ENCODE results near the gene TMEM273.
A peak's percentile ranks its signal among the peaks of the same experiment; 100 is the strongest.

Gene TMEM273

GRCh38 chr10:49186613-49187012 is 1.6 kb downstream of the TMEM273 start:
- peaks cover 9 to 16% of the 10 kb centered on the region in 2 donors for H3K4me1 ChIP-seq (ENCODE audit: control insufficient read depth in 1 of 2, insufficient read depth in 2 of 2, low read length in 2 of 2)
- no peak overlapping the region for H3K27ac ChIP-seq (ENCODE audit: low read depth, low read length)
- no peaks in the 10 kb centered on the region for H3K27me3 ChIP-seq (ENCODE audit: control insufficient read depth in 1 of 2, insufficient read depth in 2 of 2, low read length in 2 of 2)
- peak overlapping the region; percentile 50 to 57 for H3K4me3 ChIP-seq (ENCODE audit: low read depth in 1 of 2, low read length in 2 of 2)
- no peaks in the 10 kb centered on the region for H3K9me3 ChIP-seq (ENCODE audit: control insufficient read depth in 1 of 2, low read length in 2 of 2)
- peak overlapping the region in 1 of 2 donors; percentile 15 for H3K9ac ChIP-seq (ENCODE audit: low read depth in 1 of 2, low read length in 2 of 2)
- no peaks in the 10 kb centered on the region for H3K36me3 ChIP-seq (ENCODE audit: control insufficient read depth in 1 of 2, insufficient read depth in 2 of 2, low read length in 2 of 2)

- H3K4me3 ChIP-seq (ENCODE audit: low read depth in 1 of 2, low read length in 2 of 2), result peak overlapping the region in 1 of 2 donors; percentile 34
- no peak overlapping the region for H3K27ac ChIP-seq (ENCODE audit: low read depth, low read length)
- no peak overlapping the region for H3K9ac ChIP-seq (ENCODE audit: low read depth in 1 of 2, low read length in 2 of 2)
- H3K4me1 ChIP-seq (ENCODE audit: control insufficient read depth in 1 of 2, insufficient read depth in 2 of 2, low read length in 2 of 2), result peaks cover 9 to 16% of the 10 kb centered on the region in 2 donors
- H3K9me3 ChIP-seq (ENCODE audit: control insufficient read depth in 1 of 2, low read length in 2 of 2), result no peaks in the 10 kb centered on the region
- H3K27me3 ChIP-seq (ENCODE audit: control insufficient read depth in 1 of 2, insufficient read depth in 2 of 2, low read length in 2 of 2), result no peaks in the 10 kb centered on the region
- no peaks in the 10 kb centered on the region for H3K36me3 ChIP-seq (ENCODE audit: control insufficient read depth in 1 of 2, insufficient read depth in 2 of 2, low read length in 2 of 2)
Observed at GRCh38 chr10:49185213-49185612, 3.0 kb downstream of the TMEM273 start.

- Histone ChIP-seq H3K27ac (ENCODE audit: low read depth, low read length) (no peak overlapping the region), H3K27me3 (ENCODE audit: control insufficient read depth in 1 of 2, insufficient read depth in 2 of 2, low read length in 2 of 2) (no peaks in the 10 kb centered on the region), H3K36me3 (ENCODE audit: control insufficient read depth in 1 of 2, insufficient read depth in 2 of 2, low read length in 2 of 2) (no peaks in the 10 kb centered on the region), H3K4me1 (ENCODE audit: control insufficient read depth in 1 of 2, insufficient read depth in 2 of 2, low read length in 2 of 2) (peaks cover 9 to 14% of the 10 kb centered on the region in 2 donors), H3K9ac (ENCODE audit: low read depth in 1 of 2, low read length in 2 of 2) (no peak overlapping the region), H3K9me3 (ENCODE audit: control insufficient read depth in 1 of 2, low read length in 2 of 2) (no peaks in the 10 kb centered on the region), H3K4me3 (ENCODE audit: low read depth in 1 of 2, low read length in 2 of 2) (no peak overlapping the region)
Observed at GRCh38 chr10:49184642-49185111, 3.5 kb downstream of the TMEM273 start.

GRCh38 chr10:49183596-49184542 is 4.3 kb downstream of the TMEM273 start:
- Histone ChIP-seq H3K4me3 (ENCODE audit: low read depth in 1 of 2, low read length in 2 of 2) (no peak overlapping the region), H3K27ac (ENCODE audit: low read depth, low read length) (no peak overlapping the region)

GRCh38 chr10:49182776-49183175 is 5.4 kb downstream of the TMEM273 start:
- H3K4me3 ChIP-seq (ENCODE audit: low read depth in 1 of 2, low read length in 2 of 2), result no peak overlapping the region
- H3K36me3 ChIP-seq (ENCODE audit: control insufficient read depth in 1 of 2, insufficient read depth in 2 of 2, low read length in 2 of 2), result no peaks in the 10 kb centered on the region
- H3K27me3 ChIP-seq (ENCODE audit: control insufficient read depth in 1 of 2, insufficient read depth in 2 of 2, low read length in 2 of 2), result no peaks in the 10 kb centered on the region
- H3K27ac ChIP-seq (ENCODE audit: low read depth, low read length), result no peak overlapping the region
- H3K4me1 ChIP-seq (ENCODE audit: control insufficient read depth in 1 of 2, insufficient read depth in 2 of 2, low read length in 2 of 2), result peaks cover 0 to 11% of the 10 kb centered on the region in 2 donors
- no peak overlapping the region for H3K9ac ChIP-seq (ENCODE audit: low read depth in 1 of 2, low read length in 2 of 2)
- H3K9me3 ChIP-seq (ENCODE audit: control insufficient read depth in 1 of 2, low read length in 2 of 2), result no peaks in the 10 kb centered on the region

More at GRCh38 chr10:49183596-49184542, 4.3 kb downstream of the TMEM273 start:
- no peaks in the 10 kb centered on the region for H3K27me3 ChIP-seq (ENCODE audit: control insufficient read depth in 1 of 2, insufficient read depth in 2 of 2, low read length in 2 of 2)
- no peaks in the 10 kb centered on the region for H3K9me3 ChIP-seq (ENCODE audit: control insufficient read depth in 1 of 2, low read length in 2 of 2)
- H3K4me1 ChIP-seq (ENCODE audit: control insufficient read depth in 1 of 2, insufficient read depth in 2 of 2, low read length in 2 of 2), result peaks cover under 1 to 8% of the 10 kb centered on the region in 2 donors
- no peaks in the 10 kb centered on the region for H3K36me3 ChIP-seq (ENCODE audit: control insufficient read depth in 1 of 2, insufficient read depth in 2 of 2, low read length in 2 of 2)
- no peak overlapping the region for H3K9ac ChIP-seq (ENCODE audit: low read depth in 1 of 2, low read length in 2 of 2)

- peaks cover 11 to 25% of the 10 kb centered on the region in 2 donors for H3K4me1 ChIP-seq (ENCODE audit: control insufficient read depth in 1 of 2, insufficient read depth in 2 of 2, low read length in 2 of 2)
- no peak overlapping the region for H3K9ac ChIP-seq (ENCODE audit: low read depth in 1 of 2, low read length in 2 of 2)
- no peaks in the 10 kb centered on the region for H3K27me3 ChIP-seq (ENCODE audit: control insufficient read depth in 1 of 2, insufficient read depth in 2 of 2, low read length in 2 of 2)
Observed at GRCh38 chr10:49180444-49180860, 7.7 kb downstream of the TMEM273 start.

GRCh38 chr10:49179699-49180443 is 8.3 kb downstream of the TMEM273 start:
- Histone ChIP-seq H3K9me3 (ENCODE audit: control insufficient read depth in 1 of 2, low read length in 2 of 2) (no peaks in the 10 kb centered on the region), H3K9ac (ENCODE audit: low read depth in 1 of 2, low read length in 2 of 2) (no peak overlapping the region), H3K36me3 (ENCODE audit: control insufficient read depth in 1 of 2, insufficient read depth in 2 of 2, low read length in 2 of 2) (no peaks in the 10 kb centered on the region), H3K4me1 (ENCODE audit: control insufficient read depth in 1 of 2, insufficient read depth in 2 of 2, low read length in 2 of 2) (peaks cover 11 to 25% of the 10 kb centered on the region in 2 donors), H3K4me3 (ENCODE audit: low read depth in 1 of 2, low read length in 2 of 2) (no peak overlapping the region), H3K27ac (ENCODE audit: low read depth, low read length) (no peak overlapping the region), H3K27me3 (ENCODE audit: control insufficient read depth in 1 of 2, insufficient read depth in 2 of 2, low read length in 2 of 2) (no peaks in the 10 kb centered on the region)

More at GRCh38 chr10:49180444-49180860, 7.7 kb downstream of the TMEM273 start:
- no peak overlapping the region for H3K4me3 ChIP-seq (ENCODE audit: low read depth in 1 of 2, low read length in 2 of 2)
- H3K36me3 ChIP-seq (ENCODE audit: control insufficient read depth in 1 of 2, insufficient read depth in 2 of 2, low read length in 2 of 2), result no peaks in the 10 kb centered on the region
- H3K27ac ChIP-seq (ENCODE audit: low read depth, low read length), result no peak overlapping the region
- no peaks in the 10 kb centered on the region for H3K9me3 ChIP-seq (ENCODE audit: control insufficient read depth in 1 of 2, low read length in 2 of 2)

GRCh38 chr10:49178489-49179471 is 9.4 kb downstream of the TMEM273 start:
- no peaks in the 10 kb centered on the region for H3K9me3 ChIP-seq (ENCODE audit: control insufficient read depth in 1 of 2, low read length in 2 of 2)
- H3K36me3 ChIP-seq (ENCODE audit: control insufficient read depth in 1 of 2, insufficient read depth in 2 of 2, low read length in 2 of 2), result no peaks in the 10 kb centered on the region
- H3K9ac ChIP-seq (ENCODE audit: low read depth in 1 of 2, low read length in 2 of 2), result no peak overlapping the region
- H3K4me3 ChIP-seq (ENCODE audit: low read depth in 1 of 2, low read length in 2 of 2), result no peak overlapping the region
- no peak overlapping the region for H3K27ac ChIP-seq (ENCODE audit: low read depth, low read length)
- peaks cover 11 to 25% of the 10 kb centered on the region in 2 donors for H3K4me1 ChIP-seq (ENCODE audit: control insufficient read depth in 1 of 2, insufficient read depth in 2 of 2, low read length in 2 of 2)
- H3K27me3 ChIP-seq (ENCODE audit: control insufficient read depth in 1 of 2, insufficient read depth in 2 of 2, low read length in 2 of 2), result no peaks in the 10 kb centered on the region
